Stimulated activated CD8-positive, alpha-beta memory T cell treated with anti-CD3 and anti-CD28 coated beads, Interleukin-12 subunit alpha, Interleukin-12 subunit beta, amount 100 ng/mL, for 1 hour (primary cell): Measurements from ENCODE around the gene FAM89B.
"Not testable (repeated sequence)": the region's sequence is repeated elsewhere in the genome, so short reads cannot be mapped to it uniquely, and the experiment has no call there.

Source experiments
- DNase-seq: peaks from one replicate; pipeline ENCODE4 v3.0.0-alpha.2; 2020; ENCODE audit warnings: low read depth

The FAM89B gene

DNA sequence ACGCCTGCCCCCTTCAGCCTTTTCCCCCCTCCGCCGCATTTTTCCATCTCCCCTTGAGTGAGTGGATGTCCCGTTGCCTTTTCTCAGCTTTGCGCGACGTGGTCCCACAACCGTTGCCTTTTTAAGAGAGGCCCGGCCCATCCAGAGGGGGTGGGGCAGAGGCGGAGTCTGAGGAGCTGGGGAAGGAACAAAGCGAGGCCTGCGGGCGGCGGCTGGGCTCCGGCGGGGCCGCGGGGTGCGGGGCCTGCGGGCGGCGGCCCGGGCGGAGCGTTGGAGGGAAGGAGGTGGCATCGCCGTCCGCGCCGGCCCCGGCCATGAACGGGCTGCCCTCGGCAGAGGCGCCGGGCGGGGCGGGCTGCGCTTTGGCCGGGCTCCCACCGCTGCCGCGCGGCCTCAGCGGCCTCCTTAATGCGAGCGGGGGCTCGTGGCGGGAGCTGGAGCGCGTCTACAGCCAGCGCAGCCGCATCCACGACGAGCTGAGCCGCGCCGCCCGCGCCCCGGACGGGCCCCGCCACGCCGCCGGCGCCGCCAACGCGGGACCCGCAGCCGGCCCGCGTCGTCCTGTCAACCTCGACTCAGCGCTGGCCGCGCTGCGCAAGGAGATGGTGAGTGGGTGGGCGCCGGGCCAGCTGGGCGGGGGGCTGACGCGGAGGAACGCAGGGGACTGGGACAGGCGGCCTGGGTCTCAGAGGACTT, at the start of gene FAM89B:
TSS of gene FAM89B (plus strand) at position 183 of the 696 bp plus-strand sequence. CDS start at position 315, 132 bp downstream.
- peak; percentile 81 for DNase-seq

DNA sequence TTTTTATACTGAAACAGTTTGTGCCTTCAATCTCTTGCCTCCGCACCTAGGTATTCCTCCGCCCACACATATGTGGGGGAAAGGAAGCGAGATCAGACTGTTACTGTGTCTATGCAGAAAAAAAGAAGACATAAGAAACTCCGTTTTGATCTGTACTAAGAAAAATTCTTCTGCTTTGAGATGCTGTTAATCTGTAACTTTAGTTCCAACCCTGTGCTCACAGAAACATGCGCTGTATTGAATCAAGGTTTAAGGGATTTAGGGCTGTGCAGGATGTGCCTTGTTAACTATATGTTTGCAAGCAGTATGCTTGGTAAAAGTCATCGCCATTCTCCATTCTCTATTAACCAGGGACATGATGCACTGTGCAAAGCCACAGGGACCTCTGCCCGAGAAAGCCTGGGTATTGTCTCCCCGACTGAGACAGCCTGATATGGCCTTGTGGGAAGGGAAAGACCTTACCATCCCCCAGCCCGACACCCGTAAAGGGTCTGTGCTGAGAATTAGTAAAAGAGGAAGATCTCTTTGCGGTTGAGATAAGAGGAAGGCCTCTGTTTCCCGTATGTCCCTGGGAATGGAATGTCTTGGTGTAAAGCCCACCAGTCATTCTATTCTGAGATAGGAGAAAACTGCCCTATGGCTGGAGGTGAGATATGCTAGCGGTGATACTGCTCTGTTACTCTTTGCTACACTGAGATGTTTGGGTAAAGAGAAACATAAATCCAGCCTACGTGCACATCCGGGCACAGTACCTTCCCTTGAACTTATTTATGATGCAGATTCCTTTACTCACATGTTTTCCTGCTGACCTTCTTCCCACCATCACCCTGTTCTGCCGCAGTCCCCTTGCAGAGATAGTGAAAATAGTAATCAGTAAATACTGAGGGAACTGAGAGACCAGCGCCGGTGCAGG, 49.4 kb upstream of the FAM89B start:
- not testable (repeated sequence) for DNase-seq

DNA sequence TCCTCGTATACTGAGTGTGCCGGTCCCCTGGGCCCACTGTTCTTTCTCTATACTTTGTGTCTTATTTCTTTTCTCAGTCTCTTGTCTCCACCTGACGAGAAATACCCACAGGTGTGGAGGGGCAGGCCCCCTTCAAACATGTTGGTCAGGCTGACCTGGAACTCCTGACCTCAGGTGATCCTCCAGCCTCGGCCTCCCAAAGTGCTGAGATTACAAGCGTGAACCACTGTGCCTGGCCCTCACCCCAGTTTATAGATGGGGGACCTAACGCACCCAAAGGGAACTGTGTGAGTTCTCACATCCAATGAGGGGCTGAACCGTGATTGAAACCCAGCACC, 48.7 kb upstream of the FAM89B start:
- DNase-seq = not testable (repeated sequence)

DNA sequence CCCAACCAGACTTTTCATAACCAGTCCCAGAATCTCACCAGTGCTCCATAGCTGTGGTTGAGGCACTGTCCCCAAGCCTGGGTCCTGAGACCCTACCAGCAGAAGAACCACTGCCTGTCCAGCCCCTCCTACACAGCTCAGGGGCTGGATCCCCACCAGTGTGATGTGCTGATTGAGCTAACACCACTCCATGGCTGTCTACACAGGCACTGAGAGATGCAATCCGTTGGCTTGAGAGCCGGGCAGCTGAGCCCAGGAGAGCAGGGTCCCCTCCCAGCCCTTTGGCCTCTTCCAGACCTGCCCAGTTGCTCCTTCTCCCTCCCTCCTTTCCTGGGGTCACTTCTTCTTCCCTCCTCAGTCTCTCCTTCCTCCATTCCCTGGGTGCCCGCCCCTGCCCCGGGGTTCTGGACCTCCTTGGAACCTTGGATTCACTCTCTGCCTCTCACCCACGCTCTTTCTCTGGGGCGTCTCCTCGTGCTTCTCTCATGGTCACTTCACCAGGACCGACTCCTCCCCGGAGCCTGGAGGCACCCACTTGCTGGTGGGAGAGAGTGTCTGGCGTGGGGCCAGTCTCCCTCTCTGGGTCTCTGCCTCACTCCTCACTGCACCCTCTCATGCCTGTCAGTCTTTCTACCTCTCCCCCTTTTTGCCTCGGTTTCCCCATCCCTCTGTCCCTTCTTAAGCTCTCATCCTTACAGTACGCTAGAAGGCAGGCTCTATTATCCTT, 48.2 kb upstream of the FAM89B start:
- DNase-seq = no peak

DNA sequence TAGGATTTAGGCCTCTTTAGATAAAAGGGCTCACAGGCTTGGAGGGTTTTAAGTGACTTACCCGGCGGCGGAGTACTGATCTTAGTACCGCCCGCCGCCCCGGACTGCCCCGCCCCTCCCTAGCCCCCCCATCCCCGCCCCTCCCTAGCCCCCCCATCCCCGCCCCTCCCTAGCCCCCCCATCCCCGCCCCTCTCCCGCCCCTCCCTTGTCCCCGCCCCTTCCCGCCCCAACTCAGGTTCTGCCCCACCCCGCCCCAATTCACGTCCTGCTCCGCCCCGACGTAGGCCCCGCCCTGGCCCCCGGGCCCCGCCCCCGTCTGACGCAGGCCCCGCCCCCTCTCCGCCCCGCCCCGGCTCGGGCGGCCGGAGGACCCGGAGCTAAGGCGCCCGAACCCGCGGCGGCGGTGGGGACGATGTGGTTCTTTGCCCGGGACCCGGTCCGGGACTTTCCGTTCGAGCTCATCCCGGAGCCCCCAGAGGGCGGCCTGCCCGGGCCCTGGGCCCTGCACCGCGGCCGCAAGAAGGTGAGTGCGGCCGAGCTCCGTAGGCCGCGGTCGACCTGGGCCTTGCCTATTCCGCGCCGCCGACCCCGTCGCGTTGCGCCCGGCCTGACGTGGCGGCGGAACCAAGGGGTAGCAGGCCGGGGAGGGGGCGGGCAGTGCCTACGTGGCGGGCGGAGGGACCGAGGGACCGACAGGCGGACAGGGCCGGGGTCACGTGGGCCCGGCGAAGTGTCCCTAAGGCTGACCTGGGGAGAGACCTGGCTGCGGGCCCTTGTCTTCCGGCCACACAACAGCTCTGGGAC, 47.4 kb upstream of the FAM89B start, which contains the start of gene SCYL1:
TSS of gene SCYL1 (plus strand) at position 343 of the 805 bp plus-strand sequence. CDS start at position 414, 71 bp downstream.
- DNase-seq = peak; percentile 71

DNA sequence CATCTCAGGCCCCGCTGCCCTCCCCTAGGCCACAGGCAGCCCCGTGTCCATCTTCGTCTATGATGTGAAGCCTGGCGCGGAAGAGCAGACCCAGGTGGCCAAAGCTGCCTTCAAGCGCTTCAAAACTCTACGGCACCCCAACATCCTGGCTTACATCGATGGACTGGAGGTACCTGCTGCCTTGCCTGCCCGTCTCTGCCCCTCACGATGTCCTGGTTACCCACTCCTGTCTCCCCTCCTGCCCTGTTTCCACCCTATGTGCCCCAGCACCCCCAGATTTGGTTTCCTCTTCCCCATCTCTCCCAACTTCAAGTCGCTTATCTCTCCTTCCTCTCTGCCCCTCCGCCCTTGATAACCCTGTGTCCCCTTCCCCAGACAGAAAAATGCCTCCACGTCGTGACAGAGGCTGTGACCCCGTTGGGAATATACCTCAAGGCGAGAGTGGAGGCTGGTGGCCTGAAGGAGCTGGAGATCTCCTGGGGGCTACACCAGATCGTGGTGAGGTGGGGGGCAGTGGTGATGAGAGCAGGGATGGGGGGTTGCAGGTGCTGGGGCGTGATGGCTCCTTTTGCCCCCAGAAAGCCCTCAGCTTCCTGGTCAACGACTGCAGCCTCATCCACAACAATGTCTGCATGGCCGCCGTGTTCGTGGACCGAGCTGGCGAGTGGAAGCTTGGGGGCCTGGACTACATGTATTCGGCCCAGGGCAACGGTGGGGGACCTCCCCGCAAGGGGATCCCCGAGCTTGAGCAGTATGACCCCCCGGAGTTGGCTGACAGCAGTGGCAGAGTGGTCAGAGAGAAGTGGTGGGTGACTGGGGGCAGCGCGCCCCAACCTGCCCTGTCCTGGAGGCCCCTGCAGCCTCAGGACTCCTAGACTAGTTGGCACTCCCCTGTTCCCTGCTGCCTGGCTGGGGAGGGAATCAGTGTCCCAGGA, 46.5 kb upstream of the FAM89B start:
- no peak for DNase-seq

DNA sequence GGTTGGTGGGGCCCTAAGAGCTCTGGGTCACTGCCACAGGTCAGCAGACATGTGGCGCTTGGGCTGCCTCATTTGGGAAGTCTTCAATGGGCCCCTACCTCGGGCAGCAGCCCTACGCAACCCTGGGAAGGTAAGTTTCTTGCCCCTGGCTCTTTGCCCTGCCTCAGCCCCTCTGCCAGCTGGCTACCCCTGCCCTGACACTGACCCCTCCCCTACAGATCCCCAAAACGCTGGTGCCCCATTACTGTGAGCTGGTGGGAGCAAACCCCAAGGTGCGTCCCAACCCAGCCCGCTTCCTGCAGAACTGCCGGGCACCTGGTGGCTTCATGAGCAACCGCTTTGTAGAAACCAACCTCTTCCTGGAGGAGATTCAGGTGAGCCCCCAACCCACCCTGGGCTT, 45.6 kb upstream of the FAM89B start:
- no peak for DNase-seq

DNA sequence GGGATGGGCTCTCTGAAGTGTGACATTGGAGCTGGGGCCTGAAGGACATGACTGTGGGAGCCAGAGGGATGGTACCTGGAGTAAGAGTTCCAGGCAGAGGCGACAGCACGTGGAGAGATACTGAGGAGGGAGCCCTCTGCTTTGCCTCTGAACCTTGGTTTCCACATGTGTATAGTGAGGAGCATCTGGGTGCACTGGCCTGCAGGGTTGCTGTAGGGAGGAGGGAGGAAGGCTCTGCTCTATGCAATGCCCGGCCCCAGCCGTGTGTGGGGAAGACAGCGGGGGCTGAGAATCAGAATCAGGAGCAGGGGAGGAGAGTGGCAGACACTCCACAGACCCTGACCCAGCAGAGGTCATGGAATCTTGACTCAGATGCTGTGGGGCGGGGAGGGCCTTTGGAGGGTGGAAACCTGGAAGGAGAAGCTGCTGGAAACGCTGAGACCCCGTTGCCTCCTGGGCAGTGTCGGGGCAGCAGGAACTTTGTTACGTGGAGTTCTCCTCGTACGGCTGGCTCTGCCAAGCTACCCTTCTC, 43.5 kb upstream of the FAM89B start:
- DNase-seq = no peak

DNA sequence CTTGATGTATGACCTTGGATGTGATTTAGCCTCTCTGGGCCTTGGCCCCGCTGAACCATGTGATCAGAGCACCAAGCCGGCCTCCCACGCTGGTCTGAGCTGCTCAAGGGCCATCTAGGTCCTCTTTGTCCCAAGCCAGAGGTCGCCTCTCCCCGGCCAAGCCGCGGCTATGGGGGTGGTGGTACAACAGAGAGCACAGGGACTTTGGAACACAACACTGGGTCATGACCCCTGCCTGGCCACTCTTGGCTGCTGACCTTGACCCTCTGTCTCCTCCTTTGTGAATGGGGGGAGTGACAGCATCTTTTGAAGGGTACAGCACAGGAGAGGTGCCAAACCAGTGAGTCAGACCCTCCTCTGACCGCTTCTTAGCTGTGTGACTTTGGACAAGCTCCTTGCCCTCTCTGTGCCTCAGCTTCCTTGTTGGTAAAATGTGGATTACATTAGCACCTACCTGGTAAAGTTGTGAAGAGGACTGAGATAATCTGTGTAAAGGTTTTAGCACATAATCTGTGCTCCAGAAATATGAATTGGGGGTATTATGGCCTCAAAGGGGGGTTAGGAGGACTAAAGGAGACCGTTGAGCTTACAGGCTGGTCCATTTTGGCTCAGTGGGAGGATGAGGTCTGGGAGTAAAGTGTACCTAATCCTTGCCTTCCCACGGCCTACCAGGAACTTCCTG, 42.7 kb upstream of the FAM89B start:
- DNase-seq = no peak

DNA sequence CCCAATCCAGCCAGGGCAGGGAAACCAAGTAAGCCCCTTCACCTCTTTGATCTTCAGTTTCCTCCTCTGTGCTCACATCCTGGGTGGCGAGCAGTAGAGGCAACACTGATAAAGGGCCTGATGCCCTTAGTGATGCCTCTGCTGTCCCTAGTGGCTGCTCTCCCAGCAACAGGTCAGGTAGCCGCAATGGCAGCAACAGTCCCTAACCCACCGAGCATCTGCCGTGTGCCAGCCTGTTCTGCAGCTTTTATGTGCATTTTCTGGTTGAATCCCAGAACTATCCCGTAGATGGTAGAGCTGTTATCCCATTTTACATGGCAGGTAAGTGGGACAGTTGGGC, 42.2 kb upstream of the FAM89B start:
- no peak for DNase-seq

DNA sequence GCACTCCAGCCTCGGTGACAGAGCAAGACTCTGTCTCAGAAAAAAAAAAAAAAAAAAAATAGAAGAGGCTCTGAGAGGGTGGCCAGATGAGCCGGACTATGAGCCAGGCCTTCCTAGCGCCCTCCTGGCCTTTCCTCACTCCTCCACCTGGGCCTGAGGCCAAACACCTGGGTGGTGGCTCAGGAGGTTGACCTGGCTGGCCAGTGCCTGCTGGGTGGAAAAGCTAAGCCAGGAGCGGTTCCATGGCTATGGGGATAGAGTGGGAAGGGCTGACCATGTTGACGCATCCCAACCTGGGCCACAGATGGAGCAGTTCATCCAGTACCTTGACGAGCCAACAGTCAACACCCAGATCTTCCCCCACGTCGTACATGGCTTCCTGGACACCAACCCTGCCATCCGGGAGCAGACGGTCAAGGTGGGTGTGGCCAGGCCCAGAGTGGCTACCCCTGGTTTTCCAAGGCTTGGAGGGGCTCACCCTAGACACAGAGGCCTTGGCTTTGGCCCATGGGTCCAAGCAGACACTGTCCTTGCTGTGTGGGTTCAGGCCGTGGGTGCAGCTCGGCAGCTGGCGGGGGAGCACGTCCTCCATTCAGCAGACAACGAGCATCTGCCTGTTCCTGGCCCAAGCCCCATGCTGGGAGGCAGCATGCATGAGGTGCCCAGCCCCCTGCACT, 39.8 kb upstream of the FAM89B start:
- no peak for DNase-seq

DNA sequence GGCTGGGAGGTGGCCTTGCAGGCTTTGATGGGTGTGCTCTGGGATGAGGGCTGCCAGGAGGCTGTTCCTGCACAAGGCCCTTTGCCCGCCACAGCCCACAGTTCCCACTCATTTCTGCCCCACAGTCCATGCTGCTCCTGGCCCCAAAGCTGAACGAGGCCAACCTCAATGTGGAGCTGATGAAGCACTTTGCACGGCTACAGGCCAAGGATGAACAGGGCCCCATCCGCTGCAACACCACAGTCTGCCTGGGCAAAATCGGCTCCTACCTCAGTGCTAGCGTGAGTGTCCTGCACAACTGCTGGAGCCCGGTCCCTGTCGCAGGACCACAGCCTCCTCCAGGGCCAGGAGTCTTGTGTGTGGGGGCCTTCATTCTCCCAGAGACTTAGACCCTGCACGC, 37.2 kb upstream of the FAM89B start:
- DNase-seq = no peak

DNA sequence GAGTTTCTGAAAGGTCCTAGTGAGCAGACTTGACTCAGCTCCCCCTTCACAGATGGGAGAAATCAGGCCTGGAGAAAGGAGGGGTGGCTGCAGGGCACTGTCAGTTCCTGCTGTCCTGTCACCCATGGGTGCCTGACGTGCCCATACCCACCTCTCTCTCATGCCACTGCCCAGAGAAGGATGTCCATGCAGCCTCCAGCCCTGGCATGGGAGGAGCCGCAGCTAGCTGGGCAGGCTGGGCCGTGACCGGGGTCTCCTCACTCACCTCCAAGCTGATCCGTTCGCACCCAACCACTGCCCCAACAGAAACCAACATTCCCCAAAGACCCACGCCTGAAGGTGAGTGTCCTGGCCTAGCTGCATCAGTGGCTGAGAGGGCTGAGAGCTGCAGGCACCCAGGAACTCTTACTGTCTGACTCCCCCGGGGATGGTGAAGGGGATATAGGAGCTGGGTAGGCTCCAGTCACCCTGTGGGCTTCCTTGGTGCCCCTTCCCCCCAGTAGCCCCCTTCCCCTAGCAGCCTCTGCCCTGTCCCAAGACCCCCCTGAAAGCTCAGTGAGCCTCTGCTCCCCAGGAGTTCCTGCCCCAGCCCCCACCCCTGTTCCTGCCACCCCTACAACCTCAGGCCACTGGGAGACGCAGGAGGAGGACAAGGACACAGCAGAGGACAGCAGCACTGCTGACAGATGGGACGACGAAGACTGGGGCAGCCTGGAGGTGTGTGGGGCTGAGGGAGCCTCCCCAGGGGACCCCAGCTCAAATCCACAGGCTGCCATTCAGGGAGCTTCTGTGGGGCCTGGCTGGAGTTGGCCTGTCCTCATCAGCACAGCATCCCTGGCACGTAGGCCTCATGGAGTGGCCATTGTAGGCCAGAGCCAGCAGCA, 35.7 kb upstream of the FAM89B start:
- DNase-seq = no peak

DNA sequence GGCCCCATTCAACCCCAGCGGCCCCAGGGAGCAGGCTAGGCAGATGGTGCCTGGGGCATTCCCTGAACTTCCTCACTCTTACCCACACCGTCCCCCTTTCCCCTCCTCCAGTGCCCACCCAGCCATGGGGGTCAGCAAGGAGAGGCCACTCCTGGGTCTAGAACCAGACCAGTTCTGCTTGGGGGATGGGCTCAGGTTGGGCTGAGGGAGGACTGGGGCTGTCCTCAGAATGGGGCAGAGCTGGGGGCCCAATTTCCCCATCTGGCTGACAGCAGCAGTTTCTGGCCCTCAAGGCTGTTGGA, 35.1 kb upstream of the FAM89B start:
- no peak for DNase-seq

DNA sequence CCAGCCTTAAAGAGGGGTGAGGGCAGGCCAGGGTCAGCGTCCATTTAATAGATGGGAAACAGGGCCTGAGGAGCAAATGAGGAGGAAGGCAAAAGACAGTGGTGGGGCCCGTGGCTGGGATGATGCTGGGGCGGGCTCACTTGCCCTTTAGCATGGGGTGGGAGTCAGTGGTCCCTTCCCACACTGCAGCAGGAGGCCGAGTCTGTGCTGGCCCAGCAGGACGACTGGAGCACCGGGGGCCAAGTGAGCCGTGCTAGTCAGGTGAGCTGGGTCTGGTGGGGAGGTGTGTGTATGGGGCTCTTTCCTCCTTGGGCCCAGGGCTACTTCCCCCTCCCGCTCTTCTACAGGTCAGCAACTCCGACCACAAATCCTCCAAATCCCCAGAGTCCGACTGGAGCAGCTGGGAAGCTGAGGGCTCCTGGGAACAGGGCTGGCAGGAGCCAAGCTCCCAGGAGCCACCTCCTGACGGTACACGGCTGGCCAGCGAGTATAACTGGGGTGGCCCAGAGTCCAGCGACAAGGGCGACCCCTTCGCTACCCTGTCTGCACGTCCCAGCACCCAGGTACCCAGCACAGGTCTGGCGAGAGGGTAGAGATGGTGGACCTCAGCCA, 34.6 kb upstream of the FAM89B start:
- DNase-seq = no peak

DNA sequence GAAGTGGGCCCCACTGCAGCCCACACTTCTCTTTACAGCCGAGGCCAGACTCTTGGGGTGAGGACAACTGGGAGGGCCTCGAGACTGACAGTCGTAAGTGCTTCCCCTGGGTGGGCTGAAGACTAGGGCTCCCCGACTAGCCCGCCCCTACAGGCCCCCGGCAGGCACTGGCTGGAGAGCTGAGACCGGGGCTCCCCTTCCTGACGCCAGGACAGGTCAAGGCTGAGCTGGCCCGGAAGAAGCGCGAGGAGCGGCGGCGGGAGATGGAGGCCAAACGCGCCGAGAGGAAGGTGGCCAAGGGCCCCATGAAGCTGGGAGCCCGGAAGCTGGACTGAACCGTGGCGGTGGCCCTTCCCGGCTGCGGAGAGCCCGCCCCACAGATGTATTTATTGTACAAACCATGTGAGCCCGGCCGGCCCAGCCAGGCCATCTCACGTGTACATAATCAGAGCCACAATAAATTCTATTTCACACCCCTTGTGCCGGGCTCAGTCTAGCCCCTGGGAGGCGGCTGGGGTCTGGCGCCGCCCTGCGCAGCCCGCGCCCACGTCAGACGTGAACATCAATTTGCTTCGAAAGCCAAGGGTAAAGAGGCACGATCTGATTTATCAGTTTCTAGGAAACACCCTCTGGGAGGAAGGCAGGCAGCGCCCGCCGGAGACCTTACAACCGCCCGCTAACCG, 34.0 kb upstream of the FAM89B start:
- no peak for DNase-seq
